Cerebellar nuclear complex (tissue), 1 donor: Measurements from ENCODE around the gene TNFRSF25.

ENCODE experiments used
- DNase-seq, 2 experiments: peaks; one replicate each; lab custom pipeline; 2025; lab: John Stamatoyannopoulos, UW

The TNFRSF25 gene

GRCh38 chr1:6466023-6466422 is at the start of gene TNFRSF25:
TSS of gene TNFRSF25 (minus strand) at chr1:6466173. CDS start at chr1:6466107, 66 bp downstream.
- DNase-seq: no peak

GRCh38 chr1:6515771-6516170 is 49.8 kb upstream of the TNFRSF25 start:
- no peak for DNase-seq

GRCh38 chr1:6513320-6513801 is 47.4 kb upstream of the TNFRSF25 start:
- DNase-seq: no peak

- DNase-seq: no peak
Measured at GRCh38 chr1:6512908-6513280, 46.9 kb upstream of the TNFRSF25 start.

GRCh38 chr1:6512245-6512907 is 46.4 kb upstream of the TNFRSF25 start:
- DNase-seq: no peak

- no peak for DNase-seq
Measured at GRCh38 chr1:6511561-6512244, 45.7 kb upstream of the TNFRSF25 start.

- no peak for DNase-seq
Measured at GRCh38 chr1:6511056-6511455, 45.1 kb upstream of the TNFRSF25 start.

GRCh38 chr1:6510493-6510892 is 44.5 kb upstream of the TNFRSF25 start:
- DNase-seq: no peak

GRCh38 chr1:6509919-6510291 is 43.9 kb upstream of the TNFRSF25 start:
- no peak for DNase-seq

GRCh38 chr1:6509220-6509918 is 43.4 kb upstream of the TNFRSF25 start:
- no peak for DNase-seq

- DNase-seq: peak in 1 of 2 experiments; percentile 42
Measured at GRCh38 chr1:6508816-6509189, 42.8 kb upstream of the TNFRSF25 start.

- DNase-seq: no peak
Measured at GRCh38 chr1:6508154-6508815, 42.3 kb upstream of the TNFRSF25 start.

GRCh38 chr1:6507461-6507911 is 41.5 kb upstream of the TNFRSF25 start:
- peak; percentile 50 to 91 for DNase-seq

- DNase-seq: no peak
Measured at GRCh38 chr1:6507037-6507428, 41.1 kb upstream of the TNFRSF25 start.

- no peak for DNase-seq
Measured at GRCh38 chr1:6506210-6507036, 40.5 kb upstream of the TNFRSF25 start.

- no peak for DNase-seq
Measured at GRCh38 chr1:6505367-6506209, 39.6 kb upstream of the TNFRSF25 start.

GRCh38 chr1:6504887-6505286 is 38.9 kb upstream of the TNFRSF25 start:
- no peak for DNase-seq

- DNase-seq: no peak
Measured at GRCh38 chr1:6503884-6504602, 38.1 kb upstream of the TNFRSF25 start.

- no peak for DNase-seq
Measured at GRCh38 chr1:6502000-6502891, 36.3 kb upstream of the TNFRSF25 start.
